RCC 7860 (cell line): ENCODE measurements around the gene IKZF3.
"Not testable (repeated sequence)": the region's sequence is repeated elsewhere in the genome, so short reads cannot be mapped to it uniquely, and the experiment has no call there.

ENCODE experiments used
- DNase-seq: peaks from one replicate; pipeline ENCODE4 v3.0.0-alpha.2; 2015; ENCODE audit warnings: low spot score
- FAIRE-seq: peaks from 2 replicates; lab custom pipeline; 2012; peaks lifted over from hg19 to GRCh38; lab: Jason Lieb, UNC

IKZF3 gene

GRCh38 chr17:39782481-39782880 lies 81.6 kb downstream of the IKZF3 start:
- no peak for FAIRE-seq

GRCh38 chr17:39781861-39782213 lies 82.3 kb downstream of the IKZF3 start:
- no peak for FAIRE-seq
- DNase-seq: no peak

More at GRCh38 chr17:39782481-39782880, 81.6 kb downstream of the IKZF3 start:
- no peak for DNase-seq

GRCh38 chr17:39781031-39781860 lies 82.9 kb downstream of the IKZF3 start:
- FAIRE-seq: no peak

GRCh38 chr17:39777534-39778365 lies 86.4 kb downstream of the IKZF3 start:
- no peak for FAIRE-seq
- DNase-seq: no peak

More at GRCh38 chr17:39781031-39781860, 82.9 kb downstream of the IKZF3 start:
- DNase-seq: no peak

GRCh38 chr17:39776252-39776651 lies 87.9 kb downstream of the IKZF3 start:
- no peak for DNase-seq
- no peak for FAIRE-seq

- FAIRE-seq (no peak), DNase-seq (no peak)
Observed at GRCh38 chr17:39775031-39775430, 89.1 kb downstream of the IKZF3 start.

GRCh38 chr17:39774047-39774446 lies 90.1 kb downstream of the IKZF3 start:
- no peak for DNase-seq
- FAIRE-seq: no peak

GRCh38 chr17:39772987-39773934 lies 90.9 kb downstream of the IKZF3 start:
- DNase-seq (no peak), FAIRE-seq (no peak)

- no peak for DNase-seq
Observed at GRCh38 chr17:39772415-39772814, 91.7 kb downstream of the IKZF3 start.

GRCh38 chr17:39769974-39770587 lies 94.0 kb downstream of the IKZF3 start:
- DNase-seq (no peak), FAIRE-seq (no peak)

More at GRCh38 chr17:39772415-39772814, 91.7 kb downstream of the IKZF3 start:
- FAIRE-seq: no peak

- DNase-seq (no peak), FAIRE-seq (no peak)
Observed at GRCh38 chr17:39767147-39767546, 97.0 kb downstream of the IKZF3 start.

- DNase-seq (no peak), FAIRE-seq (no peak)
Observed at GRCh38 chr17:39765766-39766165, 98.3 kb downstream of the IKZF3 start.

GRCh38 chr17:39765175-39765574 lies 98.9 kb downstream of the IKZF3 start:
- no peak for DNase-seq
- no peak for FAIRE-seq

GRCh38 chr17:39764171-39764570 lies 99.9 kb downstream of the IKZF3 start:
- FAIRE-seq, DNase-seq: not testable (repeated sequence)

GRCh38 chr17:39763051-39763820 lies 100.9 kb downstream of the IKZF3 start:
- DNase-seq: no peak

GRCh38 chr17:39761861-39762496 lies 102.1 kb downstream of the IKZF3 start:
- DNase-seq: no peak

More at GRCh38 chr17:39763051-39763820, 100.9 kb downstream of the IKZF3 start:
- no peak for FAIRE-seq

GRCh38 chr17:39759204-39759603 lies 104.9 kb downstream of the IKZF3 start:
- DNase-seq: no peak
- no peak for FAIRE-seq

More at GRCh38 chr17:39761861-39762496, 102.1 kb downstream of the IKZF3 start:
- FAIRE-seq: no peak

- FAIRE-seq (no peak), DNase-seq (no peak)
Observed at GRCh38 chr17:39757931-39758873, 105.9 kb downstream of the IKZF3 start.
